K562 (cell line): ENCODE data around the gene GFRA1. TPM values are rescaled to one million over a fixed set of nuclear protein-coding genes. Genes with fewer than 3 reads are reported as not detected.

Experiments
- ATAC-seq: fragments of 200-7000 bp; cut with Tn5 transposase; 3 replicates; pipeline ENCODE4 v1.9.1; 2020; ENCODE audit warnings: moderate library complexity
- BruUV-seq: library from RNA; stranded (reverse); fragments of 400-500 nt; replicated peaks from 2 replicates; lab custom pipeline; 2021; lab: Mats Ljungman, UMichigan
- CTCF ChIA-PET: fragments of 300-600 bp; formaldehyde crosslinking; extraction: SDS; loops from one replicate; lab custom pipeline; 2021; ENCODE audit warnings: low intra/inter-chr PET ratio; lab: Yijun Ruan, JAX
- POLR2A ChIA-PET: fragments of 300-600, 350-650 bp; sonication (Branson Sonifier 250); formaldehyde crosslinking; extraction: SDS; loops from one replicate; lab custom pipeline; 2021; ENCODE audit warnings: antibody characterized with exemption, inconsistent platforms; lab: Yijun Ruan, JAX
- DNase-seq, 4 experiments: peaks; one replicate each; pipeline versions ENCODE4 v3.0.0 to v3.0.0-alpha.2; 2011 to 2018; ENCODE audit warnings: low spot score in 3 of 4, mixed read lengths in 3 of 4; ENCODE audit errors: extremely low read depth in 1 of 4
- FAIRE-seq: peaks from 2 replicates; lab custom pipeline; 2011; peaks lifted over from hg19 to GRCh38; lab: Jason Lieb, UNC
- H2AFZ ChIP-seq: 2 replicates; pipeline ENCODE4 v1.6.0; 2011; ENCODE audit warnings: low read depth, low read length, control low read depth, inconsistent platforms
- H3K27ac ChIP-seq: fragments of 200-600 bp; 3 replicates; pipeline ENCODE4 v1.8.0; 2011; ENCODE audit warnings: low read depth, mild to moderate bottlenecking, control low read depth, inconsistent platforms, low read length, moderate library complexity, mixed read lengths; ENCODE audit errors: extremely low read depth
- H3K27me3 ChIP-seq, 2 experiments: fragments of 300-600 bp in 1 of 2; 2 replicates in 1 of 2; 3 replicates in 1 of 2; pipeline versions ENCODE4 v1.6.0 to v1.8.0; 2011; ENCODE audit warnings: inconsistent platforms in 2 of 2, low read length in 2 of 2, mild to moderate bottlenecking in 1 of 2, mixed read lengths in 1 of 2, moderate library complexity in 1 of 2; ENCODE audit not compliant: control insufficient read depth in 2 of 2, insufficient read depth in 2 of 2
- H3K36me3 ChIP-seq: fragments of 300-600 bp; 3 replicates; pipeline ENCODE4 v1.8.0; 2011; ENCODE audit warnings: mild to moderate bottlenecking, low read length, inconsistent platforms; ENCODE audit not compliant: control insufficient read depth, insufficient read depth
- H3K4me1 ChIP-seq, 2 experiments: fragments of 200-600 bp in 1 of 2; replicated peaks in 1 of 2; 2 replicates in 1 of 2; 3 replicates in 1 of 2; pipeline versions ENCODE4 v1.5.1 to v1.8.0; 2011; ENCODE audit warnings: inconsistent platforms in 2 of 2, low read length in 2 of 2, mild to moderate bottlenecking in 1 of 2, mixed read lengths in 1 of 2, moderate library complexity in 1 of 2; ENCODE audit not compliant: control insufficient read depth in 2 of 2, insufficient read depth in 2 of 2
- H3K4me2 ChIP-seq: 2 replicates; pipeline ENCODE4 v1.6.1; 2011; ENCODE audit warnings: low read length, control low read depth, inconsistent platforms, mixed read lengths; ENCODE audit not compliant: insufficient read depth
- H3K4me3 ChIP-seq: fragments of 200-600 bp; sonication (generic), shearing (Covaris generic); 2 replicates; pipeline ENCODE4 v1.5.1; 2016; ENCODE audit warnings: control low read depth, inconsistent platforms
- H3K79me2 ChIP-seq: fragments of 200-600 bp; 3 replicates; pipeline ENCODE4 v1.8.0; 2011; ENCODE audit warnings: low read length, inconsistent platforms; ENCODE audit not compliant: control insufficient read depth, insufficient read depth
- H3K9ac ChIP-seq, 2 experiments: 2 replicates each; pipeline versions ENCODE4 v1.6.0 to v1.6.1; 2011; ENCODE audit warnings: low read depth in 2 of 2, low read length in 2 of 2, control low read depth in 1 of 2, inconsistent platforms in 1 of 2, mild to moderate bottlenecking in 1 of 2, mixed read lengths in 1 of 2; ENCODE audit not compliant: insufficient read depth in 1 of 2
- H3K9me1 ChIP-seq: one replicate; pipeline ENCODE4 v1.6.0; 2011; ENCODE audit warnings: inconsistent platforms, mild to moderate bottlenecking, low read length, moderate library complexity; ENCODE audit not compliant: control insufficient read depth, insufficient read depth
- H3K9me3 ChIP-seq: replicated peaks from 2 replicates; pipeline ENCODE4 v1.5.1; 2011; ENCODE audit warnings: low read depth, low read length, inconsistent platforms; ENCODE audit not compliant: control insufficient read depth, insufficient read depth
- H4K20me1 ChIP-seq: replicated peaks from 2 replicates; pipeline ENCODE4 v1.6.1; 2011; ENCODE audit warnings: low read length, inconsistent platforms, mixed read lengths; ENCODE audit not compliant: control insufficient read depth, insufficient read depth
- CHD2 ChIP-seq: IDR thresholded peaks from 2 replicates; pipeline ENCODE4 v1.6.1; 2011; ENCODE audit warnings: low read depth, low read length
- ILK ChIP-seq: fragments of 450-650 bp; IDR thresholded peaks from 2 replicates; pipeline ENCODE4 v1.6.1; 2016; ENCODE audit warnings: missing genetic modification characterization, low read depth, mild to moderate bottlenecking, missing compliant biosample characterization, moderate library complexity, borderline replicate concordance
- MCM5 ChIP-seq: fragments of 450-650 bp; IDR thresholded peaks from 2 replicates; pipeline ENCODE4 v1.6.1; 2016; ENCODE audit warnings: low read depth
- MTA2 ChIP-seq: fragments of 450-650 bp; IDR thresholded peaks from 2 replicates; pipeline ENCODE4 v1.6.1; 2016; ENCODE audit warnings: low read depth
- NFXL1 ChIP-seq: fragments of 450-650 bp; formaldehyde crosslinking; IDR thresholded peaks from 2 replicates; pipeline ENCODE4 v1.4.0; 2021; ENCODE audit warnings: mild to moderate bottlenecking
- STAT5B ChIP-seq: fragments of 250-450 bp; sonication (Bioruptor Pico); IDR thresholded peaks from 2 replicates; pipeline ENCODE4 v1.8.0; 2021; ENCODE audit warnings: mild to moderate bottlenecking, inconsistent platforms
- TAF7 ChIP-seq: fragments of 450-650 bp; IDR thresholded peaks from 2 replicates; pipeline ENCODE4 v1.6.1; 2016; ENCODE audit warnings: missing genetic modification characterization, missing compliant biosample characterization
- XRCC5 ChIP-seq: fragments of 200-400 bp; formaldehyde crosslinking; IDR thresholded peaks from 2 replicates; pipeline ENCODE4 v1.6.1; 2017; ENCODE audit warnings: low read depth, mild to moderate bottlenecking, low read length
- ZNF316 ChIP-seq: fragments of 450-650 bp; IDR thresholded peaks from 2 replicates; pipeline ENCODE4 v1.6.1; 2016
- ZNF764 ChIP-seq: fragments of 250-450 bp; sonication (Bioruptor Pico); IDR thresholded peaks from 2 replicates; pipeline ENCODE4 v1.4.0; 2020; ENCODE audit warnings: low read depth, mild to moderate bottlenecking, moderate library complexity
- WGBS: fragments of 100-300 bp; shearing (Covaris generic); methylation state at CpG from one replicate; pipeline ENCODE4 v1.1.6; 2016; ENCODE audit warnings: low coverage, mixed read lengths; ENCODE audit not compliant: insufficient coverage; ENCODE audit errors: missing lambda C conversion rate; 5-methylcytosine and 5-hydroxymethylcytosine counted together
- in situ Hi-C: fragments of 300-500 bp; cut with MboI; formaldehyde crosslinking; loops from 4 replicates; pipeline ENCODE4 v1.15.0; 2018; ENCODE audit warnings: inconsistent platforms, mixed read lengths
- intact Hi-C: fragments of 100-400 bp; cut with micrococcal nuclease; formaldehyde crosslinking; loops from 2 replicates; pipeline ENCODE4 v1.14.2; 2022
- polyA plus RNA-seq, 8 experiments: library from polyadenylated mRNA; depleted of rRNA in 4 of 8; stranded (reverse) in 5 of 8; unstranded in 3 of 8; fragments of >200 nt; fragmentation: Nextera tagmentation in 2 of 8; fragmentation: Illumina TruSeq in 1 of 8; extraction: Ambion mirVana in 2 of 8; extraction: Trizol in 1 of 8; gene quantifications; 2 replicates each; pipeline versions ENCODE4 v1.2.1 to v1.2.3, GENCODE V29; 2011 to 2014; ENCODE audit warnings: inconsistent platforms in 1 of 8, missing spikeins in 1 of 8
- total RNA-seq, 7 experiments: library from RNA; depleted of rRNA in 6 of 7; stranded (reverse); fragments of >200 nt in 6 of 7; fragmentation: Illumina TruSeq in 2 of 7; extraction: Trizol in 2 of 7; gene quantifications; 2 replicates each; pipeline versions ENCODE4 v1.2.1 to v1.2.3, GENCODE V29; 2011 to 2021; ENCODE audit warnings: low replicate concordance in 1 of 7
- TF ChIP-seq, protein P1 (sequence below): fragments of 200-800 bp; sonication (Bioruptor generic); IDR thresholded peaks from 2 replicates; pipeline ENCODE4 v1.6.1; 2016; ENCODE audit warnings: missing genetic modification characterization, missing compliant biosample characterization
- TF ChIP-seq, protein P2 (sequence below): fragments of 250-450 bp; sonication (Bioruptor Pico); IDR thresholded peaks from 2 replicates; pipeline ENCODE4 v1.9.0; 2021; ENCODE audit warnings: mild to moderate bottlenecking
- TF ChIP-seq, protein P3 (sequence below), 2 experiments: IDR thresholded peaks; 2 replicates each; pipeline ENCODE4 v1.6.1; 2011; ENCODE audit warnings: borderline replicate concordance in 1 of 2, control low read depth in 1 of 2, low read depth in 1 of 2, low read length in 1 of 2, mild to moderate bottlenecking in 1 of 2, mixed read lengths in 1 of 2, moderate library complexity in 1 of 2; ENCODE audit not compliant: insufficient read depth in 1 of 2, insufficient read length in 1 of 2, poor library complexity in 1 of 2, severe bottlenecking in 1 of 2; ENCODE audit errors: extremely low read depth in 1 of 2
- TF ChIP-seq, protein P4 (sequence below): fragments of 450-650 bp; formaldehyde crosslinking; conservative IDR thresholded peaks from 2 replicates; pipeline ENCODE4 v1.4.0; 2022; ENCODE audit warnings: mild to moderate bottlenecking, missing genetic modification characterization

GFRA1 gene
- total and polyA plus RNA-seq, 9 of the 15 experiments (the other 6 are each of a cell fraction or from before 2014, with no cell fraction given): 0.04 TPM; not detected in 8

DNA sequence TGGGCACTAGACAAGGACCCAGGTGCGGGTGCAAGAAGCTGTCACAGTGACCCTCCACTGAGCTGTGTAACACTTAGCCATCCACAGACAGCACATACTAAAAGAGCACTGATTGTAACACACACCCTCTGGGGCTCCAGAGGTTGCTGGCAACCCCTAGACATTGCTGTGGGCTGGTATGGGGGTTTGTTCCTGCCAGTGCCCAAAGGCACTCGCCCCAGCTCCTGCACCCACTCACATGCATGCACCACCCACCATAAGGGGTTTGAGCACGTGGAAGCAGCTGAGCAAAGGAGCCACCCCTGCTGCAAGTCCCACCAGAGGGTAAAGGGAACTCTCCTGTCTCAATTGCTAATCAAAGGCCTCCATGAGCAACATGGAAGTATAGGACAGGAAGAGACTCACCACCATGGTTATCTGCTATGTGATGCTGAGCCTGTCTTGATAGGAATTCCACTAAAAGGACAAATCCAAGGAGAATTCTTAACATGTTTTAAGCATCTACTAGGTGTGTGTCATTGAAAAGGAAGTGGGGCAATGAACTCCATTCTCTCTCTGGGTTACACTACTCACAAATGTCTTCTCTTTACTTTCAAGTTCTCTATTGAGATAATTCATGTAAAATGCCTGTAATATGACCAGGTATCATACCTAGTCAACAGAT is 103.1 kb downstream of the GFRA1 start (continued):
- TF ChIP-seq, protein P1, sequence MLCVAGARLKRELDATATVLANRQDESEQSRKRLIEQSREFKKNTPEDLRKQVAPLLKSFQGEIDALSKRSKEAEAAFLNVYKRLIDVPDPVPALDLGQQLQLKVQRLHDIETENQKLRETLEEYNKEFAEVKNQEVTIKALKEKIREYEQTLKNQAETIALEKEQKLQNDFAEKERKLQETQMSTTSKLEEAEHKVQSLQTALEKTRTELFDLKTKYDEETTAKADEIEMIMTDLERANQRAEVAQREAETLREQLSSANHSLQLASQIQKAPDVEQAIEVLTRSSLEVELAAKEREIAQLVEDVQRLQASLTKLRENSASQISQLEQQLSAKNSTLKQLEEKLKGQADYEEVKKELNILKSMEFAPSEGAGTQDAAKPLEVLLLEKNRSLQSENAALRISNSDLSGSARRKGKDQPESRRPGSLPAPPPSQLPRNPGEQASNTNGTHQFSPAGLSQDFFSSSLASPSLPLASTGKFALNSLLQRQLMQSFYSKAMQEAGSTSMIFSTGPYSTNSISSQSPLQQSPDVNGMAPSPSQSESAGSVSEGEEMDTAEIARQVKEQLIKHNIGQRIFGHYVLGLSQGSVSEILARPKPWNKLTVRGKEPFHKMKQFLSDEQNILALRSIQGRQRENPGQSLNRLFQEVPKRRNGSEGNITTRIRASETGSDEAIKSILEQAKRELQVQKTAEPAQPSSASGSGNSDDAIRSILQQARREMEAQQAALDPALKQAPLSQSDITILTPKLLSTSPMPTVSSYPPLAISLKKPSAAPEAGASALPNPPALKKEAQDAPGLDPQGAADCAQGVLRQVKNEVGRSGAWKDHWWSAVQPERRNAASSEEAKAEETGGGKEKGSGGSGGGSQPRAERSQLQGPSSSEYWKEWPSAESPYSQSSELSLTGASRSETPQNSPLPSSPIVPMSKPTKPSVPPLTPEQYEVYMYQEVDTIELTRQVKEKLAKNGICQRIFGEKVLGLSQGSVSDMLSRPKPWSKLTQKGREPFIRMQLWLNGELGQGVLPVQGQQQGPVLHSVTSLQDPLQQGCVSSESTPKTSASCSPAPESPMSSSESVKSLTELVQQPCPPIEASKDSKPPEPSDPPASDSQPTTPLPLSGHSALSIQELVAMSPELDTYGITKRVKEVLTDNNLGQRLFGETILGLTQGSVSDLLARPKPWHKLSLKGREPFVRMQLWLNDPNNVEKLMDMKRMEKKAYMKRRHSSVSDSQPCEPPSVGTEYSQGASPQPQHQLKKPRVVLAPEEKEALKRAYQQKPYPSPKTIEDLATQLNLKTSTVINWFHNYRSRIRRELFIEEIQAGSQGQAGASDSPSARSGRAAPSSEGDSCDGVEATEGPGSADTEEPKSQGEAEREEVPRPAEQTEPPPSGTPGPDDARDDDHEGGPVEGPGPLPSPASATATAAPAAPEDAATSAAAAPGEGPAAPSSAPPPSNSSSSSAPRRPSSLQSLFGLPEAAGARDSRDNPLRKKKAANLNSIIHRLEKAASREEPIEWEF: no peak
- TF ChIP-seq ILK (tag) (no peak), STAT5B (no peak), ZNF764 (CRISPR knock-in tag) (no peak)

DNA sequence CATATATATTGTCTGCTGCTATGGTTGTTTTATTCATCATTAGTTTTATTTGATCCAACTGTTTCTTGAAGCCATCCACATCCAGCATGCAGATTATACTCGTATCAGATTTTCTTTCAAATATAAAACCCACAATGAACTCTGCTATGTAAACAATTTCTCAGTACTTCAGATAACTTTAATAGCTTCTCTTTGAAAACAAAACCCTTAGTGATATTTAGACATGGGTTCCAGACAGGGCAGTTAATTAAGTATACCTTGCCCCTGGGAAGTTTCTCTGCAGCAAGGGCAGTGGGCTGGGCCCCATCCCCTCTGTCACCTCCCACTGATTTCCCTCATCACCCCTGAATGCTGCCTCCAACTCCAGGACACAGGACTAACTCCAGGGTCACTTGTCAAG is 104.3 kb downstream of the GFRA1 start:
- no peak for DNase-seq
- Histone ChIP-seq H3K79me2 (no peaks in the 10 kb centered on the region), H3K27ac (no peak overlapping the region), H3K9me1 (no peaks in the 10 kb centered on the region), H3K27me3 (no peaks in the 10 kb centered on the region), H3K9ac (no peak overlapping the region), H3K36me3 (no peaks in the 10 kb centered on the region), H3K4me1 (no peaks in the 10 kb centered on the region), H2AFZ (no peak overlapping the region), H3K9me3 (no peaks in the 10 kb centered on the region), H3K4me3 (no peak overlapping the region), H4K20me1 (no peaks in the 10 kb centered on the region), H3K4me2 (no peak overlapping the region)
- intact Hi-C loops: no loop called here
- ChIA-PET CTCF (no interaction called here), POLR2A (interaction anchor here (1.2 kb wide), 1 partner anchor 12 kb away, joined by 3 read pairs; no protein-coding TSS in a partner anchor)
- FAIRE-seq: no peak
- 0% methylated on average over 1 of the region's 1 CpG for WGBS
- BruUV-seq: no TSS peak
- no peak for ATAC-seq
- in situ Hi-C loops: no loop called here
- TF ChIP-seq, protein P2, sequence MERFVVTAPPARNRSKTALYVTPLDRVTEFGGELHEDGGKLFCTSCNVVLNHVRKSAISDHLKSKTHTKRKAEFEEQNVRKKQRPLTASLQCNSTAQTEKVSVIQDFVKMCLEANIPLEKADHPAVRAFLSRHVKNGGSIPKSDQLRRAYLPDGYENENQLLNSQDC (CRISPR knock-in tag): no peak
- TF ChIP-seq XRCC5: no peak
- no peak for TF ChIP-seq MTA2
- TF ChIP-seq MCM5: no peak
- TF ChIP-seq, protein P3, sequence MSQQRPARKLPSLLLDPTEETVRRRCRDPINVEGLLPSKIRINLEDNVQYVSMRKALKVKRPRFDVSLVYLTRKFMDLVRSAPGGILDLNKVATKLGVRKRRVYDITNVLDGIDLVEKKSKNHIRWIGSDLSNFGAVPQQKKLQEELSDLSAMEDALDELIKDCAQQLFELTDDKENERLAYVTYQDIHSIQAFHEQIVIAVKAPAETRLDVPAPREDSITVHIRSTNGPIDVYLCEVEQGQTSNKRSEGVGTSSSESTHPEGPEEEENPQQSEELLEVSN (IDR thresholded peaks at IDR 0.05; ENCODE audit: borderline replicate concordance in 1 of 2, extremely low read depth in 1 of 2, insufficient read depth in 1 of 2, insufficient read length in 1 of 2, low read depth in 1 of 2, low read length in 1 of 2, poor library complexity in 1 of 2, severe bottlenecking in 1 of 2): no peak
- no peak for TF ChIP-seq ZNF316
- no peak for TF ChIP-seq NFXL1 (CRISPR knock-in tag)
- no peak for TF ChIP-seq CHD2
- TF ChIP-seq, protein P4, sequence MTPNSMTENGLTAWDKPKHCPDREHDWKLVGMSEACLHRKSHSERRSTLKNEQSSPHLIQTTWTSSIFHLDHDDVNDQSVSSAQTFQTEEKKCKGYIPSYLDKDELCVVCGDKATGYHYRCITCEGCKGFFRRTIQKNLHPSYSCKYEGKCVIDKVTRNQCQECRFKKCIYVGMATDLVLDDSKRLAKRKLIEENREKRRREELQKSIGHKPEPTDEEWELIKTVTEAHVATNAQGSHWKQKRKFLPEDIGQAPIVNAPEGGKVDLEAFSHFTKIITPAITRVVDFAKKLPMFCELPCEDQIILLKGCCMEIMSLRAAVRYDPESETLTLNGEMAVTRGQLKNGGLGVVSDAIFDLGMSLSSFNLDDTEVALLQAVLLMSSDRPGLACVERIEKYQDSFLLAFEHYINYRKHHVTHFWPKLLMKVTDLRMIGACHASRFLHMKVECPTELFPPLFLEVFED (CRISPR knock-in tag): no peak
- TF ChIP-seq TAF7 (tag): no peak
